WTC11 (cell line): ENCODE results near the gene C14orf132. TPM values are rescaled to one million over a fixed set of nuclear protein-coding genes. Genes with fewer than 3 reads are reported as not detected.

Experiments
- ATAC-seq: fragments of 200-7000 bp; cut with Tn5 transposase; 2 replicates; pipeline ENCODE4 v1.10.0; 2021; ENCODE audit warnings: mild to moderate bottlenecking, moderate library complexity
- CTCF ChIA-PET: fragments of 300-600 bp; sonication (Branson Sonifier 250); formaldehyde crosslinking; loops from one replicate; lab custom pipeline; 2021; ENCODE audit warnings: antibody characterized with exemption; lab: Charles Lee
- POLR2A ChIA-PET: fragments of 350-600 bp; sonication (Branson Sonifier 250); formaldehyde crosslinking; loops from one replicate; lab custom pipeline; 2021; ENCODE audit warnings: antibody characterized with exemption; lab: Charles Lee
- DNase-seq: peaks from one replicate; pipeline ENCODE4 v3.0.0; 2021; ENCODE audit warnings: low spot score
- H3K27ac Mint-ChIP-seq: 2 replicates; pipeline ENCODE4 v1.8.0; 2021; ENCODE audit warnings: mixed read lengths
- H3K27me3 Mint-ChIP-seq: 2 replicates; pipeline ENCODE4 v1.8.0; 2021; ENCODE audit warnings: low read depth, mild to moderate bottlenecking, moderate library complexity, mixed read lengths
- H3K36me3 Mint-ChIP-seq: 2 replicates; pipeline ENCODE4 v1.8.0; 2021; ENCODE audit warnings: mixed read lengths
- H3K4me1 Mint-ChIP-seq: 2 replicates; pipeline ENCODE4 v1.8.0; 2022; ENCODE audit warnings: mixed read lengths
- H3K4me3 Mint-ChIP-seq: 2 replicates; pipeline ENCODE4 v1.8.0; 2021; ENCODE audit warnings: mild to moderate bottlenecking, moderate library complexity, mixed read lengths
- H3K9me3 Mint-ChIP-seq: 2 replicates; pipeline ENCODE4 v1.8.0; 2021; ENCODE audit warnings: mixed read lengths
- AFF4 ChIP-seq: sonication (generic); formaldehyde crosslinking; IDR thresholded peaks from 2 replicates; pipeline ENCODE4 v1.8.1; 2023; ENCODE audit warnings: mild to moderate bottlenecking, missing genetic modification reagents, borderline replicate concordance
- ARID4B ChIP-seq: sonication (generic); formaldehyde crosslinking; IDR thresholded peaks from 2 replicates; pipeline ENCODE4 v1.8.0; 2023; ENCODE audit warnings: missing genetic modification reagents, mild to moderate bottlenecking, borderline replicate concordance
- ATF3 ChIP-seq: sonication (generic); formaldehyde crosslinking; conservative IDR thresholded peaks from 2 replicates; pipeline ENCODE4 v1.8.1; 2022; ENCODE audit warnings: mild to moderate bottlenecking, missing genetic modification reagents
- CDX4 ChIP-seq: fragments of 250-450 bp; sonication (Bioruptor Pico); IDR thresholded peaks from 2 replicates; pipeline ENCODE4 v1.9.0; 2021; ENCODE audit warnings: moderate library complexity, mild to moderate bottlenecking, inconsistent platforms, borderline replicate concordance
- CREM ChIP-seq: sonication (generic); formaldehyde crosslinking; IDR thresholded peaks from 2 replicates; pipeline ENCODE4 v1.8.1; 2022; ENCODE audit warnings: mild to moderate bottlenecking, missing genetic modification reagents, moderate library complexity
- E2F1 ChIP-seq: sonication (generic); formaldehyde crosslinking; IDR thresholded peaks from 2 replicates; pipeline ENCODE4 v1.8.0; 2022; ENCODE audit warnings: mild to moderate bottlenecking, missing genetic modification reagents
- ETV6 ChIP-seq: sonication (generic); formaldehyde crosslinking; IDR thresholded peaks from 2 replicates; pipeline ENCODE4 v1.8.1; 2022; ENCODE audit warnings: mild to moderate bottlenecking, missing genetic modification reagents
- FOXK1 ChIP-seq: sonication (generic); formaldehyde crosslinking; IDR thresholded peaks from 2 replicates; pipeline ENCODE4 v1.8.0; 2022; ENCODE audit warnings: mild to moderate bottlenecking, moderate library complexity, missing genetic modification reagents
- GTF2I ChIP-seq: fragments of 250-450 bp; sonication (Bioruptor Pico); conservative IDR thresholded peaks from 2 replicates; pipeline ENCODE4 v1.4.0; 2021; ENCODE audit warnings: mild to moderate bottlenecking
- HMGXB4 ChIP-seq: sonication (generic); formaldehyde crosslinking; IDR thresholded peaks from 2 replicates; pipeline ENCODE4 v1.8.1; 2023; ENCODE audit warnings: mild to moderate bottlenecking, moderate library complexity, missing genetic modification reagents
- IRF2 ChIP-seq: sonication (generic); formaldehyde crosslinking; IDR thresholded peaks from 2 replicates; pipeline ENCODE4 v1.8.0; 2022; ENCODE audit warnings: low read depth, missing genetic modification reagents, borderline replicate concordance
- JUN ChIP-seq: sonication (generic); formaldehyde crosslinking; IDR thresholded peaks from 2 replicates; pipeline ENCODE4 v1.8.0; 2023; ENCODE audit warnings: mild to moderate bottlenecking, missing genetic modification reagents
- NFYB ChIP-seq: sonication (generic); formaldehyde crosslinking; conservative IDR thresholded peaks from 2 replicates; pipeline ENCODE4 v1.8.0; 2022; ENCODE audit warnings: low read depth, missing genetic modification reagents
- NR1H2 ChIP-seq: sonication (generic); formaldehyde crosslinking; IDR thresholded peaks from 2 replicates; pipeline ENCODE4 v1.9.0; 2021; ENCODE audit warnings: mild to moderate bottlenecking, moderate library complexity, missing genetic modification reagents
- OVOL2 ChIP-seq: fragments of 250-450 bp; sonication (Bioruptor Pico); IDR thresholded peaks from 2 replicates; pipeline ENCODE4 v1.9.0; 2021; ENCODE audit warnings: mild to moderate bottlenecking, borderline replicate concordance
- PREB ChIP-seq: sonication (generic); formaldehyde crosslinking; IDR thresholded peaks from 2 replicates; pipeline ENCODE4 v1.8.1; 2022; ENCODE audit warnings: mild to moderate bottlenecking, missing genetic modification reagents, moderate library complexity, borderline replicate concordance
- USF1 ChIP-seq: sonication (generic); formaldehyde crosslinking; IDR thresholded peaks from 2 replicates; pipeline ENCODE4 v1.8.0; 2022; ENCODE audit warnings: mild to moderate bottlenecking, missing genetic modification reagents
- ZNF121 ChIP-seq: sonication (generic); formaldehyde crosslinking; IDR thresholded peaks from 2 replicates; pipeline ENCODE4 v1.8.0; 2023; ENCODE audit warnings: missing genetic modification reagents
- ZNF138 ChIP-seq: sonication (generic); formaldehyde crosslinking; conservative IDR thresholded peaks from 2 replicates; pipeline ENCODE4 v1.8.1; 2022; ENCODE audit warnings: mild to moderate bottlenecking, moderate library complexity, missing genetic modification reagents
- ZNF423 ChIP-seq: fragments of 250-450 bp; sonication (Bioruptor Pico); IDR thresholded peaks from 2 replicates; pipeline ENCODE4 v2.1.2; 2022; ENCODE audit warnings: mild to moderate bottlenecking, moderate library complexity
- total RNA-seq: library from RNA; stranded (reverse); gene quantifications from 3 replicates; pipeline ENCODE4 v1.2.3, GENCODE V29; 2021

C14orf132 gene
- total RNA-seq, 1 experiment from 2014 or later = 14.1 TPM

GRCh38 chr14:96078625-96079016, 39.5 kb downstream of the C14orf132 start (continued):
- TF ChIP-seq ZNF138 (CRISPR knock-in tag) (no peak), CDX4 (CRISPR knock-in tag) (no peak), NR1H2 (CRISPR knock-in tag) (no peak)

- ChIA-PET POLR2A (no interaction called here), CTCF (interaction anchor here (0.9 to 1.0 kb wide), 2 partner anchors 19 to 22 kb away, joined by 3 read pairs; no protein-coding TSS in a partner anchor)
- DNase-seq (no peak), ATAC-seq (no peak)
- TF ChIP-seq FOXK1 (CRISPR knock-in tag) = no peak
- no peak for TF ChIP-seq ATF3 (CRISPR knock-in tag)
- TF ChIP-seq HMGXB4 (CRISPR knock-in tag) = no peak
- no peak for TF ChIP-seq E2F1 (CRISPR knock-in tag)
- no peak for TF ChIP-seq ARID4B
- TF ChIP-seq GTF2I (CRISPR knock-in tag) = no peak
- no peak for TF ChIP-seq CREM (CRISPR knock-in tag)
- TF ChIP-seq ETV6 = no peak
- TF ChIP-seq JUN (CRISPR knock-in tag) = no peak
- Mint-ChIP-seq H3K4me3 (no peak overlapping the region), H3K27me3 (no peaks in the 10 kb centered on the region), H3K9me3 (peaks cover 17% of the 10 kb centered on the region), H3K4me1 (peaks cover 6% of the 10 kb centered on the region; the same call in 1 of the 2 replicates), H3K36me3 (peaks cover 17% of the 10 kb centered on the region; the same call in 1 of the 2 replicates), H3K27ac (no peak overlapping the region)
Measured at GRCh38 chr14:96079066-96079465, 39.9 kb downstream of the C14orf132 start.

- H3K27ac Mint-ChIP-seq = no peak overlapping the region
- ChIA-PET POLR2A (no interaction called here), CTCF (no interaction called here)
- no peak overlapping the region for H3K4me3 Mint-ChIP-seq
- no peaks in the 10 kb centered on the region for H3K27me3 Mint-ChIP-seq
- peaks cover 6% of the 10 kb centered on the region; the same call in 1 of the 2 replicates for H3K4me1 Mint-ChIP-seq
- DNase-seq (no peak), ATAC-seq (no peak)
- peaks cover 17% of the 10 kb centered on the region; the same call in 1 of the 2 replicates for H3K36me3 Mint-ChIP-seq
- H3K9me3 Mint-ChIP-seq = peaks cover 17% of the 10 kb centered on the region
- TF ChIP-seq ZNF121 (CRISPR knock-in tag) = no peak
- no peak for TF ChIP-seq USF1 (CRISPR knock-in tag)
- TF ChIP-seq ZNF138 (CRISPR knock-in tag) = no peak
- TF ChIP-seq NFYB (CRISPR knock-in tag) = no peak
- no peak for TF ChIP-seq FOXK1 (CRISPR knock-in tag)
- TF ChIP-seq ZNF423 = no peak
- TF ChIP-seq IRF2 = no peak
- no peak for TF ChIP-seq PREB
- no peak for TF ChIP-seq OVOL2
- TF ChIP-seq AFF4 = no peak
Measured at GRCh38 chr14:96080571-96080970, 41.4 kb downstream of the C14orf132 start.
